K562 (cell line): ENCODE data around the gene PNP. TPM values are rescaled to one million over a fixed set of nuclear protein-coding genes. Genes with fewer than 3 reads are reported as not detected.

Source experiments
- ARNT ChIP-seq, 2 experiments: fragments of 450-650 bp; IDR thresholded peaks; 2 replicates each; pipeline ENCODE4 v1.6.1; 2016; ENCODE audit warnings: mild to moderate bottlenecking in 1 of 2
- CBX5 ChIP-seq: IDR thresholded peaks from 2 replicates; pipeline ENCODE4 v1.6.1; 2014; ENCODE audit warnings: low read depth, borderline replicate concordance
- DEAF1 ChIP-seq: fragments of 450-650 bp; formaldehyde crosslinking; IDR thresholded peaks from 2 replicates; pipeline ENCODE4 v1.4.0; 2020; ENCODE audit warnings: mild to moderate bottlenecking, moderate library complexity
- E2F3 ChIP-seq: fragments of 250-450 bp; sonication (Bioruptor Pico); IDR thresholded peaks from 2 replicates; pipeline ENCODE4 v1.4.0; 2020; ENCODE audit warnings: mild to moderate bottlenecking
- GABPB1 ChIP-seq: sonication (generic); formaldehyde crosslinking; IDR thresholded peaks from 2 replicates; pipeline ENCODE4 v1.8.0; 2022; ENCODE audit warnings: mild to moderate bottlenecking, missing genetic modification reagents
- HMG20A ChIP-seq: fragments of 450-650 bp; formaldehyde crosslinking; conservative IDR thresholded peaks from 2 replicates; pipeline ENCODE4 v1.4.0; 2020; ENCODE audit warnings: mild to moderate bottlenecking, mixed read lengths
- IRF2 ChIP-seq: sonication (generic); formaldehyde crosslinking; IDR thresholded peaks from 2 replicates; pipeline ENCODE4 v1.8.1; 2022; ENCODE audit warnings: mild to moderate bottlenecking, missing genetic modification reagents
- MAFK ChIP-seq: IDR thresholded peaks from 2 replicates; pipeline ENCODE4 v1.6.1; 2011; ENCODE audit warnings: low read length, improper control_type of control experiment
- MCM3 ChIP-seq: fragments of 450-650 bp; IDR thresholded peaks from 2 replicates; pipeline ENCODE4 v1.6.1; 2016
- MEIS2 ChIP-seq: fragments of 450-650 bp; IDR thresholded peaks from 2 replicates; pipeline ENCODE4 v1.6.1; 2014; ENCODE audit warnings: mild to moderate bottlenecking; ENCODE audit not compliant: partially characterized antibody
- MYBL2 ChIP-seq, 2 experiments: fragments of 450-650 bp in 1 of 2; sonication (generic) in 1 of 2; formaldehyde crosslinking in 1 of 2; IDR thresholded peaks; 2 replicates each; pipeline versions ENCODE4 v1.6.1 to v1.8.1; 2017 to 2022; ENCODE audit warnings: borderline replicate concordance in 1 of 2, inconsistent platforms in 1 of 2, low read depth in 1 of 2, mild to moderate bottlenecking in 1 of 2, missing genetic modification reagents in 1 of 2, moderate library complexity in 1 of 2
- SRSF7 ChIP-seq: fragments of 200-400 bp; formaldehyde crosslinking; optimal IDR thresholded peaks from 2 replicates; pipeline ENCODE3; 2017; ENCODE audit warnings: mild to moderate bottlenecking, low read depth, low read length
- TRIM24 ChIP-seq, 2 experiments: fragments of 450-650 bp; IDR thresholded peaks; 2 replicates each; pipeline ENCODE4 v1.6.1; 2016
- ZBTB1 ChIP-seq: sonication (generic); formaldehyde crosslinking; IDR thresholded peaks from 2 replicates; pipeline ENCODE4 v1.8.1; 2023; ENCODE audit warnings: missing genetic modification reagents, low read depth, mild to moderate bottlenecking, borderline replicate concordance
- ZBTB12 ChIP-seq: fragments of 250-450 bp; sonication (Bioruptor Pico); IDR thresholded peaks from 2 replicates; pipeline ENCODE4 v1.4.0; 2020
- ZBTB7A ChIP-seq: IDR thresholded peaks from 2 replicates; pipeline ENCODE4 v1.6.1; 2011; ENCODE audit warnings: low read depth, mild to moderate bottlenecking, low read length, moderate library complexity, borderline replicate concordance; ENCODE audit not compliant: control insufficient read depth
- ZC3H11A ChIP-seq: IDR thresholded peaks from 2 replicates; pipeline ENCODE4 v1.6.1; 2012; ENCODE audit warnings: low read depth, low read length, improper control_type of control experiment
- ZMIZ1 ChIP-seq, 2 experiments: fragments of 150-350 bp in 1 of 2; IDR thresholded peaks; 2 replicates each; pipeline ENCODE4 v1.6.1; 2012 to 2016; ENCODE audit warnings: low read depth in 2 of 2, low read length in 2 of 2, mild to moderate bottlenecking in 1 of 2, moderate library complexity in 1 of 2
- ZNF354B ChIP-seq: fragments of 250-450 bp; sonication (Bioruptor Pico); IDR thresholded peaks from 2 replicates; pipeline ENCODE4 v1.4.0; 2020
- ZNF655 ChIP-seq: fragments of 250-450 bp; sonication (Bioruptor Pico); IDR thresholded peaks from 2 replicates; pipeline ENCODE4 v1.5.0; 2021
- polyA plus RNA-seq, 8 experiments: library from polyadenylated mRNA; depleted of rRNA in 4 of 8; stranded (reverse) in 5 of 8; unstranded in 3 of 8; fragments of >200 nt; fragmentation: Nextera tagmentation in 2 of 8; fragmentation: Illumina TruSeq in 1 of 8; extraction: Ambion mirVana in 2 of 8; extraction: Trizol in 1 of 8; gene quantifications; 2 replicates each; pipeline versions ENCODE4 v1.2.1 to v1.2.3, GENCODE V29; 2011 to 2014; ENCODE audit warnings: inconsistent platforms in 1 of 8, missing spikeins in 1 of 8
- total RNA-seq, 7 experiments: library from RNA; depleted of rRNA in 6 of 7; stranded (reverse); fragments of >200 nt in 6 of 7; fragmentation: Illumina TruSeq in 2 of 7; extraction: Trizol in 2 of 7; gene quantifications; 2 replicates each; pipeline versions ENCODE4 v1.2.1 to v1.2.3, GENCODE V29; 2011 to 2021; ENCODE audit warnings: low replicate concordance in 1 of 7

Gene PNP
- total and polyA plus RNA-seq, 9 of the 15 experiments (the other 6 are each of a cell fraction or from before 2014, with no cell fraction given) = 92.5 to 288 (median 137) TPM

- no peak for TF ChIP-seq DEAF1
- no peak for TF ChIP-seq IRF2 (CRISPR knock-in tag)
- TF ChIP-seq TRIM24 (IDR thresholded peaks at IDR 0.05) = peak in 1 of 2 experiments; percentile 31; a peak in 1 of 4 replicates
- TF ChIP-seq ARNT (IDR thresholded peaks at IDR 0.05) = 0 out of 4 replicates have a peak, but pooled peaks of 1 of the 2 experiments have one; percentile 29
- no peak for TF ChIP-seq ZNF354B (CRISPR knock-in tag)
- no peak for TF ChIP-seq CBX5
- TF ChIP-seq ZBTB12 = peak; percentile 61; the same call in 1 of the 2 replicates
- TF ChIP-seq ZMIZ1 (IDR thresholded peaks at IDR 0.05; ENCODE audit: low read depth in 2 of 2, low read length in 2 of 2) = no peak
- peak; percentile 35; the same call in 1 of the 2 replicates for TF ChIP-seq ZBTB7A
- TF ChIP-seq MCM3 = no peak
- no peak; the same call in 1 of the 2 replicates for TF ChIP-seq GABPB1 (CRISPR knock-in tag)
- TF ChIP-seq ZNF655 (CRISPR knock-in tag) = no peak
- peak; percentile 63 for TF ChIP-seq MAFK
- TF ChIP-seq MYBL2 (IDR thresholded peaks at IDR 0.05; ENCODE audit: low read depth) = peak; percentile 81
- TF ChIP-seq MYBL2 (CRISPR knock-in tag; IDR thresholded peaks at IDR 0.05; ENCODE audit: borderline replicate concordance) = no peak
- TF ChIP-seq HMG20A (CRISPR knock-in tag) = no peak
- peak; percentile 99 for TF ChIP-seq ZBTB1
- TF ChIP-seq MEIS2 = peak; percentile 67
- no peak for TF ChIP-seq SRSF7
- TF ChIP-seq E2F3 = 0 out of 2 replicates have a peak, but pooled peaks have one; percentile 32
- no peak for TF ChIP-seq ZC3H11A
Measured at GRCh38 chr14:20461225-20462141, 7.7 kb upstream of the PNP start, which contains the start of gene PIP4P1 (continued).
